H1 (cell line): ENCODE results near the gene EEF1G. TPM values are rescaled to one million over a fixed set of nuclear protein-coding genes. Genes with fewer than 3 reads are reported as not detected.

ENCODE experiments used
- CTCF ChIA-PET: fragments of 300-600 bp; sonication (Branson Sonifier 250); formaldehyde crosslinking; loops from one replicate; lab custom pipeline; 2021; ENCODE audit not compliant: partially characterized antibody; lab: Charles Lee
- POLR2A ChIA-PET: fragments of 300-600 bp; sonication (Branson Sonifier 250); formaldehyde crosslinking; loops from one replicate; lab custom pipeline; 2021; ENCODE audit warnings: inconsistent platforms; ENCODE audit not compliant: partially characterized antibody; lab: Charles Lee
- DNase-seq, 2 experiments: peaks; one replicate each; pipeline versions ENCODE4 v3.0.0 to v3.0.0-alpha.2; 2010 to 2022; ENCODE audit warnings: low spot score in 2 of 2, low read depth in 1 of 2, mixed read lengths in 1 of 2
- FAIRE-seq: peaks from 2 replicates; lab custom pipeline; 2011; peaks lifted over from hg19 to GRCh38; lab: Jason Lieb, UNC
- H2AFZ ChIP-seq: 2 replicates; pipeline ENCODE4 v1.8.1; 2012; ENCODE audit warnings: low read length, inconsistent platforms
- H2AK5ac ChIP-seq: 2 replicates; pipeline ENCODE4 v1.6.1; 2013; ENCODE audit warnings: low read depth, low read length
- H2BK120ac ChIP-seq: replicated peaks from 2 replicates; pipeline ENCODE3; 2013; ENCODE audit warnings: low read depth, low read length, inconsistent platforms
- H2BK12ac ChIP-seq: 2 replicates; pipeline ENCODE4 v1.6.1; 2013; ENCODE audit warnings: low read depth, low read length
- H2BK15ac ChIP-seq: 2 replicates; pipeline ENCODE4 v1.6.1; 2013; ENCODE audit warnings: low read length
- H2BK20ac ChIP-seq: 2 replicates; pipeline ENCODE4 v1.6.1; 2013; ENCODE audit warnings: low read length
- H2BK5ac ChIP-seq: 2 replicates; pipeline ENCODE4 v1.6.1; 2013; ENCODE audit warnings: low read depth, low read length
- H3K14ac ChIP-seq: 2 replicates; pipeline ENCODE4 v1.6.1; 2013; ENCODE audit warnings: inconsistent platforms; ENCODE audit not compliant: insufficient read length
- H3K18ac ChIP-seq: 2 replicates; pipeline ENCODE4 v1.6.1; 2013; ENCODE audit warnings: low read length; ENCODE audit errors: extremely low read depth
- H3K23ac ChIP-seq: 2 replicates; pipeline ENCODE4 v1.6.1; 2013; ENCODE audit warnings: inconsistent platforms; ENCODE audit not compliant: insufficient read length
- H3K23me2 ChIP-seq: 2 replicates; pipeline ENCODE4 v1.6.1; 2013; ENCODE audit warnings: low read depth, low read length
- H3K27ac ChIP-seq: 2 replicates; pipeline ENCODE4 v1.6.1; 2011; ENCODE audit warnings: low read depth, low read length, inconsistent platforms
- H3K27me3 ChIP-seq, 4 experiments: replicated peaks in 1 of 4; 1 replicate in 1 of 4; 2 replicates in 3 of 4; pipeline versions ENCODE4 v1.6.1 to v1.8.1; 2011 to 2013; ENCODE audit warnings: low read length in 3 of 4, mild to moderate bottlenecking in 3 of 4, inconsistent platforms in 2 of 4, mixed read lengths in 2 of 4, moderate library complexity in 1 of 4; ENCODE audit not compliant: control insufficient read depth in 3 of 4, insufficient read depth in 3 of 4; ENCODE audit errors: extremely low read depth in 1 of 4
- H3K36me3 ChIP-seq, 4 experiments: 2 replicates each; pipeline versions ENCODE4 v1.6.1 to v1.8.1; 2011 to 2013; ENCODE audit warnings: mild to moderate bottlenecking in 4 of 4, low read length in 3 of 4, moderate library complexity in 2 of 4, control low read depth in 1 of 4, inconsistent platforms in 1 of 4; ENCODE audit not compliant: insufficient read depth in 4 of 4, control insufficient read depth in 2 of 4
- H3K4ac ChIP-seq: replicated peaks from 2 replicates; pipeline ENCODE3; 2013; ENCODE audit warnings: low read length, low read depth, mixed read lengths, inconsistent platforms; ENCODE audit not compliant: insufficient read length
- H3K4me1 ChIP-seq, 4 experiments: replicated peaks in 1 of 4; 1 replicate in 1 of 4; 2 replicates in 3 of 4; pipeline versions ENCODE4 v1.6.1 to v1.8.1; 2011 to 2013; ENCODE audit warnings: low read length in 3 of 4, inconsistent platforms in 2 of 4, mixed read lengths in 1 of 4; ENCODE audit not compliant: insufficient read depth in 4 of 4, control insufficient read depth in 3 of 4
- H3K4me2 ChIP-seq, 2 experiments: 2 replicates each; pipeline versions ENCODE4 v1.6.1 to v1.8.1; 2011 to 2013; ENCODE audit warnings: low read depth in 2 of 2, low read length in 2 of 2, control low read depth in 1 of 2, inconsistent platforms in 1 of 2, mild to moderate bottlenecking in 1 of 2; ENCODE audit not compliant: insufficient read depth in 1 of 2
- H3K4me3 ChIP-seq, 4 experiments: fragments of 200-600, 300-600 bp in 1 of 4; sonication (generic), shearing (Covaris generic), sonication (Bioruptor Twin) in 1 of 4; 2 replicates each; pipeline versions ENCODE4 v1.5.1 to v1.8.1; 2011 to 2016; ENCODE audit warnings: low read length in 4 of 4, low read depth in 3 of 4, control low read depth in 2 of 4, inconsistent platforms in 2 of 4, mild to moderate bottlenecking in 2 of 4, mixed read lengths in 1 of 4, moderate library complexity in 1 of 4; ENCODE audit not compliant: insufficient read depth in 2 of 4; ENCODE audit errors: extremely low read depth in 1 of 4
- H3K56ac ChIP-seq: replicated peaks from 2 replicates; pipeline ENCODE3; 2013; ENCODE audit warnings: low read depth, mild to moderate bottlenecking, mixed read lengths, low read length, inconsistent platforms; ENCODE audit not compliant: insufficient read length
- H3K79me1 ChIP-seq: 2 replicates; pipeline ENCODE4 v1.6.1; 2013; ENCODE audit warnings: low read depth, low read length, control low read depth
- H3K79me2 ChIP-seq, 2 experiments: 2 replicates each; pipeline versions ENCODE4 v1.6.1 to v1.8.1; 2012 to 2013; ENCODE audit warnings: low read length in 2 of 2, mild to moderate bottlenecking in 2 of 2, inconsistent platforms in 1 of 2; ENCODE audit not compliant: insufficient read depth in 2 of 2, control insufficient read depth in 1 of 2
- H3K9ac ChIP-seq, 4 experiments: replicated peaks in 1 of 4; 1 replicate in 1 of 4; 2 replicates in 3 of 4; pipeline versions ENCODE4 v1.6.1 to v1.8.1; 2011 to 2013; ENCODE audit warnings: low read depth in 3 of 4, low read length in 3 of 4, control low read depth in 2 of 4, mild to moderate bottlenecking in 2 of 4, moderate library complexity in 2 of 4, inconsistent platforms in 1 of 4; ENCODE audit errors: extremely low read depth in 1 of 4
- H3K9me3 ChIP-seq, 2 experiments: 2 replicates each; pipeline versions ENCODE4 v1.6.1 to v1.8.1; 2012 to 2013; ENCODE audit warnings: mild to moderate bottlenecking in 2 of 2, moderate library complexity in 2 of 2, control low read depth in 1 of 2, inconsistent platforms in 1 of 2, low read depth in 1 of 2, low read length in 1 of 2, mixed read lengths in 1 of 2; ENCODE audit not compliant: insufficient read depth in 2 of 2
- H4K20me1 ChIP-seq, 2 experiments: replicated peaks in 1 of 2; 2 replicates each; pipeline versions ENCODE3 to v1.8.1; 2011 to 2013; ENCODE audit warnings: inconsistent platforms in 2 of 2, low read length in 2 of 2, mild to moderate bottlenecking in 1 of 2; ENCODE audit not compliant: insufficient read depth in 2 of 2, control insufficient read depth in 1 of 2
- H4K5ac ChIP-seq: 2 replicates; pipeline ENCODE4 v1.6.1; 2013; ENCODE audit warnings: low read length, low read depth, mixed read lengths, inconsistent platforms; ENCODE audit not compliant: insufficient read length
- H4K8ac ChIP-seq: 2 replicates; pipeline ENCODE4 v1.8.0; 2013; ENCODE audit warnings: mild to moderate bottlenecking, moderate library complexity, low read length, inconsistent platforms; ENCODE audit not compliant: insufficient read depth; ENCODE audit errors: extremely low read depth
- H4K91ac ChIP-seq: replicated peaks from 2 replicates; pipeline ENCODE3; 2013; ENCODE audit warnings: low read length, mixed read lengths, inconsistent platforms; ENCODE audit not compliant: insufficient read length
- BCL11A ChIP-seq, 2 experiments: IDR thresholded peaks; one replicate each; pipeline ENCODE4 v1.6.1; 2011; ENCODE audit warnings: low read depth in 2 of 2, low read length in 2 of 2, mild to moderate bottlenecking in 2 of 2
- CHD1 ChIP-seq: IDR thresholded peaks from 2 replicates; pipeline ENCODE4 v1.6.1; 2012; ENCODE audit warnings: low read depth, low read length, improper control_type of control experiment
- CHD2 ChIP-seq: IDR thresholded peaks from 2 replicates; pipeline ENCODE4 v1.6.1; 2012; ENCODE audit warnings: low read length, improper control_type of control experiment
- EGR1 ChIP-seq: IDR thresholded peaks from 2 replicates; pipeline ENCODE4 v1.6.1; 2011; ENCODE audit warnings: low read depth, low read length, borderline replicate concordance
- FOSL1 ChIP-seq: IDR thresholded peaks from 2 replicates; pipeline ENCODE4 v1.6.1; 2011; ENCODE audit warnings: mild to moderate bottlenecking, low read depth, low read length, moderate library complexity; ENCODE audit not compliant: insufficient read depth
- MAFK ChIP-seq: IDR thresholded peaks from 2 replicates; pipeline ENCODE4 v1.6.1; 2012; ENCODE audit warnings: low read depth, mild to moderate bottlenecking, improper control_type of control experiment, low read length
- RBBP5 ChIP-seq: IDR thresholded peaks from 2 replicates; pipeline ENCODE4 v1.7.1; 2012; ENCODE audit warnings: low read depth, mild to moderate bottlenecking, inconsistent platforms, low read length, moderate library complexity, borderline replicate concordance
- SIN3A ChIP-seq, 2 experiments: IDR thresholded peaks in 1 of 2; conservative IDR thresholded peaks in 1 of 2; 2 replicates each; pipeline ENCODE4 v1.6.1; 2011 to 2012; ENCODE audit warnings: low read length in 2 of 2, improper control_type of control experiment in 1 of 2, low read depth in 1 of 2, mild to moderate bottlenecking in 1 of 2
- SP4 ChIP-seq: IDR thresholded peaks from 2 replicates; pipeline ENCODE4 v1.6.1; 2012; ENCODE audit warnings: low read length, inconsistent platforms
- SRF ChIP-seq: IDR thresholded peaks from 2 replicates; pipeline ENCODE4 v1.6.1; 2011; ENCODE audit warnings: mild to moderate bottlenecking, low read depth, low read length, moderate library complexity
- TCF12 ChIP-seq: IDR thresholded peaks from 2 replicates; pipeline ENCODE4 v1.6.1; 2011; ENCODE audit warnings: low read depth, mild to moderate bottlenecking, low read length
- YY1 ChIP-seq: IDR thresholded peaks from 2 replicates; pipeline ENCODE4 v1.6.1; 2011; ENCODE audit warnings: low read depth, mild to moderate bottlenecking, low read length
- WGBS, 2 experiments: shearing (Covaris generic) in 1 of 2; methylation state at CpG; one replicate each; pipeline versions ENCODE4 v1.1.6 to v1.1.7; 2013 to 2015; ENCODE audit warnings: low lambda C conversion rate in 2 of 2, mixed read lengths in 2 of 2, inconsistent platforms in 1 of 2, low coverage in 1 of 2, missing lambda C conversion rate in 1 of 2; ENCODE audit not compliant: insufficient replicate concordance in 2 of 2, insufficient coverage in 1 of 2, insufficient read length in 1 of 2; ENCODE audit errors: extremely low coverage in 1 of 2, missing lambda C conversion rate in 1 of 2; 5-methylcytosine and 5-hydroxymethylcytosine counted together
- polyA plus RNA-seq, 7 experiments: library from polyadenylated mRNA; depleted of rRNA in 3 of 7; stranded (reverse) in 5 of 7; unstranded in 2 of 7; fragments of >200 nt in 5 of 7; fragments of 200-250 nt in 2 of 7; gene quantifications; 1 replicate in 5 of 7; 2 replicates in 1 of 7; 4 replicates in 1 of 7; pipeline versions ENCODE4 v1.2.1 to v1.2.3, GENCODE V29; 2011 to 2013; ENCODE audit warnings: missing spikeins in 2 of 7, mixed read lengths in 2 of 7
- total RNA-seq: library from RNA; stranded (reverse); fragmentation: NEBNext Ultra II Directional; extraction: Animal tissue kit (Norgen Biotek cat#: 25700); gene quantifications from 2 replicates; pipeline ENCODE4 v1.2.1, GENCODE V29; 2021

Gene EEF1G
- total and polyA plus RNA-seq, 2 of the 8 experiments (the other 6 are each of a cell fraction or from before 2014, with no cell fraction given): 1,627 to 1,996 TPM

GRCh38 chr11:62574363-62575071, 826 bp upstream of the EEF1G start:
- 0 out of 2 replicates have a peak, but pooled peaks cover 4% of the 10 kb centered on the region for H3K79me1 ChIP-seq
- H3K18ac ChIP-seq: peak overlapping the region; percentile 25
- FAIRE-seq: no peak
- no peak overlapping the region for H2BK12ac ChIP-seq
- peaks cover 0 to 16% of the 10 kb centered on the region in 2 experiments for H4K20me1 ChIP-seq
- no peak overlapping the region; the same call in 1 of the 2 replicates for H4K8ac ChIP-seq
- H3K27ac ChIP-seq: peak overlapping the region; percentile 57; the same call in 1 of the 2 replicates
- peaks cover 0 to 11% (median 7%) of the 10 kb centered on the region in 4 experiments; a peak in 4 of 7 replicates for H3K4me1 ChIP-seq
- no peak overlapping the region for H2AFZ ChIP-seq
- H3K4me2 ChIP-seq: peak overlapping the region; percentile 79 to 85
- no peak overlapping the region for H2BK15ac ChIP-seq
- H2BK5ac ChIP-seq: no peak overlapping the region
- no peak for DNase-seq
- 21% methylated on average over 33 of the region's 33 CpGs; no CpG with 5 or more reads in 1 of the 2 experiments for WGBS, 2 experiments
- H4K5ac ChIP-seq: peak overlapping the region; percentile 50
- H3K14ac ChIP-seq: no peak overlapping the region
- ChIA-PET CTCF (interaction anchor here (0.6 to 1.9 kb wide), 16 partner anchors 11 to 190 kb away, joined by 3 to 11 read pairs (median 4); partner anchors contain the start of genes EML3 and MTA2), POLR2A (interaction anchor here (0.7 to 20.7 kb wide), 49 partner anchors 8 to 998 kb away, joined by 3 to 336 read pairs (median 4); partner anchors contain the start of genes B3GAT3, BSCL2, C11orf98 and CSKMT)
- H3K23me2 ChIP-seq: peaks cover 13% of the 10 kb centered on the region
- H3K9ac ChIP-seq: peak overlapping the region; percentile 66 to 86 (median 81)
- H3K36me3 ChIP-seq: peaks cover 28 to 47% (median 41%) of the 10 kb centered on the region in 4 experiments
- H3K79me2 ChIP-seq: peaks cover 0 to 39% of the 10 kb centered on the region in 2 experiments
- H3K56ac ChIP-seq: peak overlapping the region; percentile 13
- H2BK20ac ChIP-seq: no peak overlapping the region
- H3K4me3 ChIP-seq: peak overlapping the region; percentile 50 to 93 (median 84)
- no peak overlapping the region for H2AK5ac ChIP-seq
- peak overlapping the region; percentile 65 for H3K4ac ChIP-seq
- no peak overlapping the region for H3K23ac ChIP-seq
- H3K27me3 ChIP-seq: no peaks in the 10 kb centered on the region
- H3K9me3 ChIP-seq: no peaks in the 10 kb centered on the region
- H2BK120ac ChIP-seq: no peak overlapping the region
- H4K91ac ChIP-seq: peak overlapping the region; percentile 34
- TF ChIP-seq SIN3A (conservative IDR thresholded peaks at IDR 0.05 in 1 of 2, IDR thresholded peaks at IDR 0.05 in 1 of 2; ENCODE audit: low read depth in 1 of 2, low read length in 2 of 2) (peak; percentile 19 to 28; a peak in 2 of 4 replicates), BCL11A (IDR thresholded peaks at IDR 0.05; ENCODE audit: low read depth in 2 of 2, low read length in 2 of 2) (no peak), YY1 (no peak), SP4 (0 out of 2 replicates have a peak, but pooled peaks have one; percentile 26), CHD2 (no peak), SRF (no peak), RBBP5 (no peak), CHD1 (no peak), FOSL1 (no peak), TCF12 (no peak), MAFK (no peak), EGR1 (no peak)
